Posterior cingulate gyrus (tissue), 11 donors: ENCODE data around the gene SLC2A4RG.

Experiments used
- DNase-seq, 10 donors: peaks; one replicate each; pipeline versions ENCODE4 v3.0.0 to v3.0.0-alpha.2; 2020 to 2021; ENCODE audit warnings: mixed read lengths in 3 of 10
- intact Hi-C: fragments of 100-400 bp; cut with DNase I; formaldehyde crosslinking; loops from one replicate; pipeline ENCODE4 v1.15.1; 2023

SLC2A4RG gene

DNA sequence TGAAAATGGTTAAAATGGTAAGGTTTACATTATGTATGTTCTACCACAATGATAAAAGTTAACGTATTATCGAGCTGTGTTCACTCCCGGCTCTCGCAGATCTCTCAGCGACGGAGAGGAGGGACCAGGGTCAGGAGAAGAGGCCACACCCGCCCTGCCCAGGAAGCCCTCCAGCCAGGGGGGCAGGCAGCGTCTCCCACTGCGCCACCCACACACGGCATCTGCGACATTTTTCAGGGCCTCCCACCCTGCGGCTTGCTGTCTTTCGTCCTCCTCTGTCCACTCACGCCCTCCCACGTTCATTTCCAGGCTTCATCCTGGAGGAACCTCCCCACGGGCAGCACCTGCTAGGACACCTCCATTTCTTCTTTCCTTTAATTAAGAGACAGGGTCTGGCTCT, 48.2 kb downstream of the SLC2A4RG start:
- no peak for DNase-seq
- intact Hi-C loops, result loop anchor here (5.0 kb wide), 2 partner anchors 75 to 185 kb away; partner anchors contain the start of gene ABHD16B

DNA sequence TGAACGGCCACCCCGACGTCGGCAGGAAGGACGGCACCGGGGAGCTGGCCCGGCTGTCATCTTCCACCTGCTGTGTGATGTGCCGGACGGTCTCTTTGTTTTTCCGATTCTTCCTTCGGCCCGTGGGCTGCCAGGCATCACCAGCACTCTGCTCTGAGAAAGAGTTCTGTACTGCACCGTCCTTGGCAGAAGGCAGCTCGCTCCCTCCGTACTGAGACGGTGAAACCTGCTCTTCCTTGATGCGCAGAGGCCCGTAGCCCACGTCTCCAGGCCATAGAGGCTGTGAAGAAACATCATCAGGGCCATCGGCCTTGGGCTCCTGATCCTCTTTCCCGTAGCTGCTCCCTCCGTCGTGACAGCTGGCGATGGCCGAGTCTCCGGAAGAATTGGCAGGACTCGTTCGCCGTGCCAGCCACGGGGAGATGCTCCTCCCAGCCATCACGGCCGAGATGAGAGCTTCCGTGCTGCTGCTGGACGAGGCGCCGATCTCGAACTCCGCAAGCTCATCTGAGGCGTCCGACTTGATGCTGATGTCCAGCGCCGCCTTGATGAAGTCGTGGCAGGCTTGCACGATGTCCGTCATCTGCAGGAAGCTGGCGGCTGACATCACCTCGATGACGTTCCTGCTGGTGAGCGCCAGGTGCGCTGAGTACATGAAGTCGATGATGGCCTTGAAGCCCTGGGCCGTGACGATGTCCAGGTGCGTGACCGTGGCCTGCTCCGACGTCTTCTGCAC, 50.4 kb downstream of the SLC2A4RG start:
- intact Hi-C loops, result loop anchor here (5.0 kb wide), 2 partner anchors 72 to 182 kb away; partner anchors contain the start of gene ABHD16B
- DNase-seq, result no peak

DNA sequence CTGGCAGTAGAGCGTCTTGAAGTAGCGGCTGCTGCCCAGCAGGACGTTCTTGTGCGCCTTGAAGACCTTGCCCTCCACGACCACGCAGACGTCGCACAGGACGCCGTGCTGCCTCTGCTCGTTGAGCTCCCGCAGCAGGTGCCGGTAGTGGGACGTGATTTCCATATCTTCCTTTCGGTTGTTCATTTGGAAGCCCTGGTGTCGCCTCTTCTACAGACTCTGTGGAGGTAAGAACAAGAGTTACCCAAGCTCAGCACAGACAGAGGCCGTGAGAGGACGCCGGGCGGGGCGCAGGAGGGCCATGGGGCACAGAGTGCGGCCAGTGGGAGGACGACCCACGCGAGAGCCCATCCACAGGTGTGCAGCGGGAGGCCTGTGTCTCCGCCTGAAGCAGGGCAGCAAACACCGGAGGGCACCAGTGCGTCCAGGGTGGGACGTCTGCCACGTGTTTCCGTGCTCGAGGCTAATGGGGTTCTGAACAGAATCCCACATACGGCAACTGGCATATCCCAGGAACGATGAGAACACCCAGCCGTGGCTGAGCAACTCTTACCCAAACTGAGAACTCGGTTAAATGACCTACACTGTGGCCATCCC, 51.1 kb downstream of the SLC2A4RG start:
- intact Hi-C loops, result no loop called here
- no peak for DNase-seq

DNA sequence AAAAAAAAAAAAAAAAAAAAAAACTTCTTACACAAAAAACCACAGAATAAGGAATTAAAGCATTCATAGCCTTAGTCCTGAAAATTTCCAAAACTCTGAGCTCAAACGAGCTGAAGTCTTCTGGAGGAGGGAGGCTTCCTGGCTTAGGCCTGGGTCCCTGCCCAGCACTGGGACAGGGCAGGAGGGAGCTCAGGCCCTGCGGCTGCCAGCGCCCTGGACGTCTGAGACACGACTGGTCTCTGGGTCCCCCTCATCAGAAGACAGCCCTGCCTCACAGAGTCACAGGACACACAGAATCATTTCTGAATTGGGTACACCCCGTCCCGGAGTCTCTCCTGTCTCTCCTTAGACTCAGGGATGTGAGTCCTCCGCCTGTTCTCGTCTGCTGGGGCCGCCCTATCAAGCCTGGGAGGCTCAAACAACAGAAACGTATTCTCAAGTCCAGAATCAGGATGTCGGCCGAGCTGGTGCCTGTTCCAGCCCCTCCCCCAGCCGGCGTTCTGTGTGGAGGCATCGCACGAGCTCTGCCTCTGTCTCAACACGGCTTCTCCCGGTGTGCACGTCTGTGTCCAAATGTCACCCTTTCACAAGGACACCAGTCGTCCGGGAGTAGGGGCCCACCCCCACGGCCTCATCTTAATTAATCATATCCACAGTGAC, 52.1 kb downstream of the SLC2A4RG start:
- intact Hi-C loops, result no loop called here
- DNase-seq, result no peak

DNA sequence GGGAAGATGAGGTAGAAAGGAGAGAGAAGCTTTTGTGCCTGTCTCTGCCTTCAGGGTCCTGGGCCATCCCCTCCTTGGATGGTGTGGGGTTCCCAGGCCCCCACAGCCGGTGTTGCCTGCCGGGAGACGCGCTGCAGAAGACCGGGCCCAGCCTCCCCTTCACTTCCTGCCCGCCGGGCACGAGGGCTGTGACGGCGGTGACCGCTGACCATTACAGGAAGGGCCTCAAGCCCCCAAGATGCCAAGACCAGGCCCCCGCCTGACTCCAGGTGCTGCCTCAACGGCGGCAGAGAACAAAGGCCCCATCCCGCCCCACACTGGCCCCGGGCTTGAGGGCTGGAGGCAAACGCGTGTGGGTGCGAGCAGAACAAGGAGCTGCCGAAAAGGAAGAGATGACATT, 53.3 kb downstream of the SLC2A4RG start:
- intact Hi-C loops, result no loop called here
- no peak for DNase-seq
